ENCODE measurements around the gene MAP2K5.

- TF ChIP-seq CTCF (conservative IDR thresholded peaks at IDR 0.05) = no peak
- no peak for TF ChIP-seq ZFX (IDR thresholded peaks at IDR 0.05)
Measured at GRCh38 chr15:67531379-67531914, 11.1 kb upstream of the MAP2K5 start.
